BJ (cell line): ENCODE results near the gene GAS2L1. TPM values are rescaled to one million over a fixed set of nuclear protein-coding genes. Genes with fewer than 3 reads are reported as not detected.

Source experiments
- CTCF ChIA-PET: fragments of 350-600 bp; formaldehyde crosslinking; extraction: SDS; loops from one replicate; lab custom pipeline; 2021; ENCODE audit warnings: antibody characterized with exemption, inconsistent platforms; lab: Yijun Ruan, JAX
- POLR2A ChIA-PET: fragments of 300-600 bp; sonication (Branson Sonifier 250); formaldehyde crosslinking; extraction: SDS; loops from one replicate; lab custom pipeline; 2021; ENCODE audit warnings: antibody characterized with exemption; lab: Charles Lee
- DNase-seq: peaks from one replicate; pipeline ENCODE4 v3.0.0-alpha.2; 2011; ENCODE audit warnings: low read depth
- H3K27me3 ChIP-seq: 2 replicates; pipeline ENCODE4 v1.6.0; 2011; ENCODE audit warnings: low read length; ENCODE audit not compliant: control insufficient read depth, insufficient read depth
- H3K36me3 ChIP-seq: 2 replicates; pipeline ENCODE4 v1.5.1; 2011; ENCODE audit warnings: low read length; ENCODE audit not compliant: control insufficient read depth, insufficient read depth
- H3K4me3 ChIP-seq: 2 replicates; pipeline ENCODE4 v1.5.1; 2011; ENCODE audit warnings: low read depth, mild to moderate bottlenecking, control low read depth, low read length
- CTCF ChIP-seq: IDR thresholded peaks from 2 replicates; pipeline ENCODE4 v1.5.1; 2011; ENCODE audit warnings: low read depth, mild to moderate bottlenecking, control low read depth, inconsistent platforms, low read length, moderate library complexity; ENCODE audit not compliant: insufficient read depth
- polyA minus RNA-seq: library from RNA; depleted of rRNA, polyadenylated mRNA; stranded (reverse); fragments of >200 nt; gene quantifications from 2 replicates; pipeline ENCODE4 v1.2.3, GENCODE V29; 2011; rRNA and poly(A)+ RNA removed
- polyA plus RNA-seq: library from polyadenylated mRNA; depleted of rRNA; stranded (reverse); fragments of >200 nt; gene quantifications from 2 replicates; pipeline ENCODE4 v1.2.3, GENCODE V29; 2011; rRNA removed

GAS2L1 gene
- 12.4 and 17.0 TPM in 2 replicates for polyA plus RNA-seq
- polyA minus RNA-seq: 7.4 and 9.1 TPM in 2 replicates

DNA sequence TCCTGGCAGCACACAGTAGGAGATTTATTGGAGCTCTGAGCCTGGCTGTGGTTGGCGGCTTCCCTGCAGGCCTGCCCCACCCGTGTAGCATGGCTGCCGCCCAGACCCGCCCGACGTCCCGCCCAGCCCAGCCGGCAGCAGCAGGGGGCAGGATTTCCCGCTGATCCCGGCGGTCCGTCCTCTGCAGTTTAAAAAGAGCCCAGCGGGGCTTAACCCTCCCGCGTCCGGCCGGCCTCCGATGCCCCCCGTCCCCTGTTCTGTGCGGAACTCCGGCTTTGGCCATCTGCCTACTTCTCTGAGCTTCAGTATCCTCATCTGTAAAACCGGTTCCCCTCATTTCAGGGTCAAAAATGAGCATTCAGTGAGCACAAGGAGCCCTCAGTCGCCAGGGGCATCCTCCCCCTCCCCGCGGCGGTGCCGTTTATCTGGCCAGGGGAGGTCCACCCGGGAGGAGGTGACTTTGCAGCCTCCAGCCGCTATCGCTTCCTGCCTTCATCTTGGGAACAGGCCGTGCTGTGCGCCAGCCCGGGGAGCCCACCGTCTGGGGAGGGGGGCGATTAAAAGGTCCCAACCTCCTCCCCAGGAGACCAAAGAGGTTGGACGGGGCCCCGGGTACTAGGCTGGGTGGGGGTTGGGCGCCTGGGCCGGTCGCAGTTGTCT is at the start of gene GAS2L1:
TSS of gene GAS2L1 (plus strand) at position 476 of the 660 bp plus-strand sequence. CDS start 1,456 bp downstream, outside the sequence.
- Histone ChIP-seq H3K27me3 (no peaks in the 10 kb centered on the region), H3K4me3 (peak within 1 kb of the TSS; percentile 80), H3K36me3 (peaks cover under 1% of the 10 kb centered on the region; the same call in 1 of the 2 replicates)
- no peak for DNase-seq
- ChIA-PET CTCF (interaction anchor here (0.7 to 6.7 kb wide), 10 partner anchors 9 to 82 kb away, joined by 3 to 69 read pairs (median 3); partner anchors contain the start of gene AP1B1), POLR2A (interaction anchor here (0.6 kb wide), 1 partner anchor 62 kb away, joined by 3 read pairs; no protein-coding TSS in a partner anchor)
- peak; percentile 85 for TF ChIP-seq CTCF

DNA sequence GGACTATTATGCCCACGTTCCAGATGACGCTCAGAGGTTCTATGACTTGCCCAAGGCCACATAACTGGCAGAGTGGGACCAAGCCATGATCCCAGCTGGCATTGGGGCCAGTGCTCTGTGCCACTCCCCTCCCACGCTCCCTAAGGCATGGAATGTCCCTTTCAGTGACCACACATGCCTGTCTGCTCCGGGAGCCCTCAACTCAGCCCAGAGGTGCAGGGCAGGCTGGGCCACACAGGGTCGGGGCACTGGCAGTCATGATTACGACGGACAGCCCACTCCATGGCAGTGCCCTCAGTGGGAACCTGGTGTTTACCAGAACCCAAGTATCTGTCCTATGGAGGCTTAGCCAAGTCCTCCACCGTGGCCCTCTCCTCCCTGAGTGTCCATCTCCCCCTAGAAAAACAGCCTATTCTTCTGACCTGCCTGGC is 48.7 kb upstream of the GAS2L1 start:
- no peak overlapping the region for H3K4me3 ChIP-seq
- TF ChIP-seq CTCF: no peak
- H3K36me3 ChIP-seq: peaks cover 6% of the 10 kb centered on the region
- H3K27me3 ChIP-seq: no peaks in the 10 kb centered on the region
- no peak for DNase-seq
- CTCF ChIA-PET: interaction anchor here (1.6 to 4.1 kb wide), 2 partner anchors 8 to 13 kb away, joined by 5 to 31 read pairs; no protein-coding TSS in a partner anchor
- POLR2A ChIA-PET: interaction anchor here (0.6 kb wide), 1 partner anchor 40 kb away, joined by 3 read pairs; no protein-coding TSS in a partner anchor

- no peak for TF ChIP-seq CTCF
- Histone ChIP-seq H3K27me3 (no peaks in the 10 kb centered on the region), H3K4me3 (no peak overlapping the region), H3K36me3 (peaks cover 7% of the 10 kb centered on the region)
- POLR2A ChIA-PET: no interaction called here
- CTCF ChIA-PET: interaction anchor here (1.6 kb wide), 2 partner anchors 9 to 13 kb away, joined by 5 to 7 read pairs; no protein-coding TSS in a partner anchor
- no peak for DNase-seq
Observed at GRCh38 chr22:29258407-29259252, 47.8 kb upstream of the GAS2L1 start.

- ChIA-PET POLR2A (no interaction called here), CTCF (interaction anchor here (1.6 kb wide), 2 partner anchors 10 to 14 kb away, joined by 5 to 7 read pairs; no protein-coding TSS in a partner anchor)
- no peak for TF ChIP-seq CTCF
- H3K36me3 ChIP-seq: peaks cover 11% of the 10 kb centered on the region
- no peaks in the 10 kb centered on the region for H3K27me3 ChIP-seq
- no peak for DNase-seq
- H3K4me3 ChIP-seq: no peak overlapping the region
Observed at GRCh38 chr22:29259253-29259899, 47.1 kb upstream of the GAS2L1 start.
